GM21447 (cell line): ENCODE measurements around the gene RPTOR.
"Not testable (repeated sequence)": the region's sequence is repeated elsewhere in the genome, so short reads cannot be mapped to it uniquely, and the experiment has no call there.

Experiments used
- ATAC-seq: cut with Tn5 transposase; IDR thresholded peaks from one replicate; pipeline ENCODE4 v1.9.1; 2021; ENCODE audit not compliant: unreplicated experiment

The RPTOR gene

DNA sequence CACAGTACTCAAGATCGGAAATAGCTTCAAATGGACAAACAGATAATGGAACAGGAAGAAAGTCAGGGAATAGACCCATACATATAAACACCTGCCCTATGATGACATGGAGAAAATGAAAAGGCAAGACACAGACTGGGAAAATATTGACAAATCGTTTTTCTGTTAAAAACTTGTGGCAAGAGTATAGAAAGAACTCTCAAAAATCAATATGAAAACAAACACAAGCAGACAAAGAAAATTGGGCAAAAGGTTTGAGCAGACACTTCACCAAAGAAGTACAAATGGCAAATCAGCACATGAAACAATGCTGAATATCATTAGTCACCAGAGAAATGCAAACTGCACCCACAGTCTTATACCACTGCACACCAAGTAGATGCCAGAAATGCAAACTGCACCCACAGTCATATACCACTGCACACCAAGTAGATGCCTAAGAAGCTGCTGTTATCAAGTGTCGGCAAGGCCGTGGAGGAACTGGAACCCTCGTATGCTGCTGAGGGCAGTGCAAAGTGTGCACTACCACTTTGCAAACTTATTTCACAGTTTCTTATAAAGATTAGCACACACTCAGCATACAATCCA lies 323.5 kb downstream of the RPTOR start:
- no peak for ATAC-seq

GRCh38 chr17:80869481-80870145 lies 325.0 kb downstream of the RPTOR start:
- no peak for ATAC-seq

GRCh38 chr17:80870401-80870800 lies 325.8 kb downstream of the RPTOR start:
- no peak for ATAC-seq

DNA sequence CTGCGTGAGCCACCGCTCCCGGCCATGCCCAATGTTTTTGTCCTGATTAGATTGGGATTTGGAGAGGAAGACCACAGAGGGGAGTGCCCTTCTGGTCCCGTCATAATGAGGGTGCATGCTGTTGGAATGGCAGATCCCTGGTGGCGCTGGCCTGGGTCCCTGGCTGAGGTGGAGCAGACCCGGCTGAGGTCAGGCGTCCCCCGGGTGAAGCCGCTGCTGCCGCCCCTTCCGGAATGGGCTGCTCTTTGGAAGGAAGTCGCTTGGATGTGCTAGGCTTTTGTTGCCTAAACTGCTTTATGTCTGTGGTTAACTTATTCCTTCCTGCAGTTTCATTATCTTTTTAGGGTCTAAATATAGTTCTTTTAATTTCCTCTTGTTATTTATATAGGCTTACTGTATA lies 326.7 kb downstream of the RPTOR start:
- ATAC-seq = no peak

- no peak for ATAC-seq
These were observed 327.4 kb downstream of the RPTOR start for GRCh38 chr17:80872001-80872500.

DNA sequence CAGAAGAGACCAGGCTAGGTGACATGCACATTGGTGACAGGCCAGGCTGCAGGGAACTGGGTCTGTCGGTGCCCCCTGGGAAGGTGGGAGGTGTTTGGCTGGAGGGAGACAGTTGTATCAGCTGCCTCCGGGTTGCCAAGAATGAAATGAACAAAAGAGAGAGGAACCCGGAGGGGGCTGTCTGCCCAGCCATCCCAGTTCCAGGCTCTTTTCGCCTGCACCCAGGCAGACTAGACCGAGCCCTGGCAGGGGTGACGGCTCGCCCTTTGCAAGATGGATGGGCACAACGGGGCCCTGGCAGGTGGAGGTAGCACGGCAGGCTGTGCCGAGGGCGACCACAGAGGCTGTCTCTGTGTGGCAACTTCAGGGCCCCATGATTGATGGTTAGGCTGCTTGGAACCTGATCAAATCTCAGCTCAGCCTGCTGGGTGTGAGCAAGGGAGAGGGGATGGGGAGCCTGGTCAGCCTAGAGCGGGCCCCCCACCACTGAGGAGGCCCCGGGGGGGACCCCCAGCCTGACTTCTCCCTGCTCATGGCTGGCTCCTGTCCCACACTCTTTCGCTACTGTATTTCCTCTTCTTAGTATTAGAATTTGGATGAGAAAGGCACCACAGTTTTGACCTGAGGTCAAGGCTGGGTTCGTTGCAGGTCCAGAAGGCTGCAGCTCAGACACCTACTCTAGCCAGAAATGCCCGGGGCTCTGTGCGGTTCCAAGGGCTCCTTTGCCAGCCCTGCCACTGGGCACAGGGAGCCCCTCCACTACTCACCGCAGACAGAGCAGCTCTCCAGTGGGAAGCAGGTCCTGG lies 328.1 kb downstream of the RPTOR start:
- no peak for ATAC-seq

DNA sequence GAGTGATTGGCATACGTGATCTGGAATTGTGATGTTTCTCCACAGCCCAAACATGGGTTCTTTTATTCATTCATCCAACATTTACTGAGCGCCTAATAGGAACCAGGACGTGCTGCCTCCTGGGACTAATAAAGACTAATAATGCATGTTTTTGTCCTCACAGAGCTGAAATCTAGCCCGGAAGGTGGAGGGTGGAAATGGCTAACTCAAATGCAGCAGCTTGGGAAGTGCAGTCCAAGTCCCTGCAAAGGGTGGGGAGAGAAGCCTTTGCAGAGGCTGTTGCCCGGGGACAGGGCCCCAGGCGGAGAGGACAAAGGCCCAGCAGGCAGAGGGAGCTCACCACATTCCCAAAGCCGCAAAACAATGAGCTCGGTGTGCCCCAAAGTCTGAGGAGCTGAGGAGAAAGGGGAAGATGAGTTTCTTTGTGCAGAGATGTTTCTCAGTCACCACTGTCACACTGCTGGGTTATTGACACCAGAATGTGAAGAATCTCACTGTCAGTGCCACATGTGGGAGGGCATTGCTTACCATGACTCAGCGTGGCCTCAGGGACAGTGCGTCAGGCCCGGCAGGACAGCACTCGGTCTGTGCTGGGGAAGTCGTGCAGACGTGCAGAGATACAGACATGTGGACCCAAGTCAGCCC lies 328.8 kb downstream of the RPTOR start:
- ATAC-seq = no peak

DNA sequence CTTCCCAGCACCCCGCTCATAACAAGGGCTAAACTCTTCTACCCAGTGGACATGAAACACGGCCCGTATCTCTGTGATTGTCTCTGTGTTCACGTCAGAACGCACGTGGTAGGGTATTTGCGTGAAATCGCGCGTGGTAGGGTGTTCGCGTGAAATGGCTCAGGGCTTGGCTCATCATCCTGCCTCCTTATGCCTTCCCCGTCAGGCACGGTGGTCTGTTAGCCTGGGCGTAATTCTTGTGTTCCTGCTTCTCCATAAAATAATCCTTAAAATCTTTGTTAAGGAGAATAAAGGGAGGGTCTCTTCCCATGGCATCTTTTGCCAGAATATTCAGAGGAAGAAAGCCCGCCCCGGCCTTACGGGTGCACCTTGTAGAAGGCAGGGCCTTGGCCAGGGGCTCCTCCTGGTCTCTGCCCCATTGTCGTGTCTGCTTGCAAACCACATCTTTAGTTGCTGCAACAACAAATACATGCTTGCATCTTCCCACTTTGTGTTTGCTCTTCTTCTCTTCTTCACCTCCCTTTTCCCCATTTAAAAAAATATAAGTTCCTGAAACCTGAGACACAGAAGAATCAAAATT lies 330.3 kb downstream of the RPTOR start:
- no peak for ATAC-seq

DNA sequence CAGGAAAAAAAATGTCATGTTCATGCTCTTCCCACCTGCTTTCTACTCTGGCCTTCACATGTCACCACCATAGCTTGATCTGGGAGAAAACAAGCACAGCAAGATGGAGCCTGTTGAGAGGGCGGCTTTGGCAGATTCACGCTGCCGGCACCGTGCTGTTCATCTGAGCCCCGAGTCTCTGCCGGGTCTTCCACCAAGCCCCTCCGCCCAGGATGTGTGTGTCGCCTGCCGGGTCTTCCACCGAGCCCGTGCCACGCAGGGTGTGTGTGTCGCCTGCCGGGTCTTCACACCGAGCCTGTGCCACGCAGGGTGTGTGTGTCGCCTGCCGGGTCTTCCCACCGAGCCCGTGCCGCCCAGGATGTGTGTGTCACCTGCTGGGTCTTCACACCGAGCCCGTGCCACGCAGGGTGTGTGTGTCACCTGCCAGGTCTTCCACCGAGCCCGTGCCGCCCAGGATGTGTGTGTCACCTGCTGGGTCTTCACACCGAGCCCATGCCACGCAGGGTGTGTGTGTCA lies 330.9 kb downstream of the RPTOR start:
- ATAC-seq = not testable (repeated sequence)

GRCh38 chr17:80876456-80876949 lies 331.9 kb downstream of the RPTOR start:
- ATAC-seq = not testable (repeated sequence)

- ATAC-seq = peak; percentile 89
These were observed 332.5 kb downstream of the RPTOR start for GRCh38 chr17:80876950-80877728.

DNA sequence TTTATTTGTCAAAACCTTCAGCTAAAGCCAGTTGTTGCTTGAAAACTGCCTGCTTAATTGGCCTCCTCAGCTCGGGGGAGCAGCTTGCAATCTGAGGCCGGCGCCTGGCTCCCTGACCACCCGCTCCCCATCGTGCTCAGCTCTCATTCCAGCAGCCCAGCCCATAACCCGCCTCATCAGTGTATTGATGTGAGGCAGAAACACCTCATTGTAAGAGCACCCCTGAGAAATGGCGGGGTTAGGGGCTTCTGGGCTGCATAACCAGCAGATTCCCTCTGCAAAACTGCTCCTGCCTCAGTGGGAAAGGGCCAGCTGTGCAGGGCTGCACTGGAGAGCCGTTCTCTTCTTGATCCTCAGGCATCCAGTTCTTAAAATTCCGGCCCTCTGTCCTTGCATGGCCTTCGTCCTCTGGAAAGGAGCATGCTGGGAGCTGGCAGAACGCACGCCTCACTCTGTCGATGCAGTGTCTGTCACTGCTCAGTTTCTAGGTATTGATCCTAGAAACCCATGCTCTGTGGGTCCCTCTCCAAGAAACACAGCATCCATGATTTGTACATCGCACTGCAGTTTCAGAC lies 333.2 kb downstream of the RPTOR start:
- ATAC-seq = no peak

GRCh38 chr17:80878876-80879722 lies 334.5 kb downstream of the RPTOR start:
- no peak for ATAC-seq

DNA sequence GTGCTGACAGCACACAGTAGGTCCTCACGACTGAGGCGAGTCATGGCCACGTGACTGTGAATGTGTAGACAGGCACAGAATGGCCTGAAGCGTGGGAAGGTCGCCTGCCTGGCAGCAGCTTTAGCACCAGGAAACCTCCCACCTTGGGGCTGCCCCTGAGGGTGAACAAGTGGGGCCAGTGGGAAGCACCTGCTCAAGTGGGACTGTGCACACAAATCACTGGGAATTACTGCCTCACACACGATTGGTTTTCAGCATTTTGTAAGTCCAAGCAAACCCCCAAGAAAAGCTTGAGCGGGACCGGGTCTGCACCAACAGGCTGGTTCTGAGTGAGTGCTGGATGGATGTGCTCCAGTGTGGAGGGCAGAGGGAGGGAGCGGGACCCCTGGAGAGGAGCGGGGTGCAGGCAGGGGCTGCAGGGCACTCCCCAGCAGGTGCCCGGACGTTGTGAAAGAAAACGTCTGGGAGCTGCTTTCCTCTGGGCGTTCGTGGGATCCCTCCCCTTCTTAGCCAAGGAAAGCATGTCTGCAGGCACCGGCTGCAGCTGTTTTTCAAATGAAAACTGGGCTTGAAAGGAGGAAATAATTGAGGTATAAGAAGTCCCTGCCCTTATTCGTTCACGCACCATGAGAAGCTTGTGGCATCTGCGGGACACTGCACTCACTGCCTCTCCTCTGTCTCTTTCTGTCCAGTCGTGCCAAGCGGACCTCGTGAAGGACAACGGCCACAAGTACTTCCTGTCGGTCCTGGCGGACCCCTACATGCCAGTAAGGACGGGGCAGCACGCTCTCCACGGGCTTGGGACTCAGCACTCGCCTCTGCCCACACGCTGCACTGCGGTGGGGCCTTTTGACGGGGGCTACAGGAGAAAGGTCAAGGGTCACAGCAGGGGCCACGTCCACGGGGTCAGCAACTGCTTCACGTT lies 335.3 kb downstream of the RPTOR start:
- no peak for ATAC-seq

DNA sequence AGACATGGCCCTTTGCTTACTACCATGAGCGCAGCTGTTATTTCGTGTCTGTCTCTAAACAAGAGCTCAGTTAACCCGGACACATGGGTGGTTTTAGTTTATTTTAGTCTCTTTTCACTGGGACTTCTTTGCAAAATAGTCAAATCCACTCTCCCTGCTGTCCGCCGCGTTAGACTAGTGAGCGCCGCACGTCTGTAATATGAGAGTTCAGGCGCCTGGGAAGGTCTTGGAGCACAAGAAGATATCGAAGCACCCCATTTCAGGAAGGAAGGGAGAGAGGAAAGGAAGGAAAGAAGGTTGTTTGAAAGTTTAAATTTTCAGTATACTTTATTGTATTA lies 336.0 kb downstream of the RPTOR start:
- ATAC-seq = no peak

- ATAC-seq = no peak
These were observed 336.7 kb downstream of the RPTOR start for GRCh38 chr17:80881306-80881705.

DNA sequence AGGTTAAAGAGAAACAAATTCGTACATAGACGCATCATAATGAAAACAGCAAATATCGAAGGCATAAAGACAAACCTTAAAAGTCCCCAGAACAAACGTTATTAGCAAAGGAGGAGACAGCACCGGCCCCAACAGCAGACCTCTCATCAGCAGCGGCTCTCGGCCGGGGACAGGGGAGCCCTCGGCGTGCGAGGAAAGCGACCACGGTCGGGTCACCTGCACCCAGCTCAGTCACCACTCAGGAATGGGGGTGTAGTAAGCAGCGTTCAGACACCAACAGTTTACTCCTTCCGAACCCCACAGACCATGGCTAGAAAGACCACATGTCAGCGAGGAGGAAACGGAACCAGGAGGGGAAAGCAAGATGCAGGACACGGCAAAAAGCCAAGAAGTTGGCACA lies 337.7 kb downstream of the RPTOR start:
- ATAC-seq = no peak
